Stimulated activated CD8-positive, alpha-beta memory T cell treated with anti-CD3 and anti-CD28 coated beads, Interleukin-2, amount 100 ng/mL, for 48 hours (primary cell): ENCODE measurements around the gene FMNL3.
A peak's percentile ranks its signal among the peaks of the same experiment; 100 is the strongest.

ENCODE experiments used
- DNase-seq, 2 donors: peaks; one replicate each; pipeline ENCODE4 v3.0.0-alpha.2; 2020; ENCODE audit warnings: low read depth in 2 of 2

Gene FMNL3

DNA sequence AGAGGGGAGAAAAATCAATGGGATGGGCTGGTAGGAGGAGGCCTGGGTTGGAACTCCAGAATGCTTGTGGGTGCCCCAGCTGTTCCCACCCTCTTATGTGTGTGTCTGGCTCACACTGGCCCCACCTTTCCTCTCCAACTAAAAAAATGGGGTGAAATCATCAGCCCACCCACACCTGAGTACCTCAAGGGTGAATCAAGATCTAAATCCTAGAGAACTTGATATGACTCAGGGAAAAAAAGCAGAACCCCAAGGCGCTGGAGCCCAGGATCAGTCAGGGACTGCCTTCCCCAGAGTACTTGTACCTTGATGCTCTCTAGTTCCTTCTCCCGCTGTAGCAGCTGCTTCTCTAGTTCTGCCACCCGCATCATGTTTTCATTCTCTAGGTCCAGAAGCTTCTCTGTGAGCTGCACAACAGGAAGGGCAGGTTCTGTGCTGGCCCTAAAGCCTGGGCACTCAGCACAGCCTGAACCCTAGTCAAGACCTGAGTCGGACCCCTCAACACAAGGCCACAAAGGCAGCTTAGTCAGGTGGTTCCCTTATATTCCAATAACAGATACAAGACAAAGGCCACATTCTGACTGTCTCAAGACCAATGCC, 54.2 kb downstream of the FMNL3 start:
- DNase-seq, result no peak

DNA sequence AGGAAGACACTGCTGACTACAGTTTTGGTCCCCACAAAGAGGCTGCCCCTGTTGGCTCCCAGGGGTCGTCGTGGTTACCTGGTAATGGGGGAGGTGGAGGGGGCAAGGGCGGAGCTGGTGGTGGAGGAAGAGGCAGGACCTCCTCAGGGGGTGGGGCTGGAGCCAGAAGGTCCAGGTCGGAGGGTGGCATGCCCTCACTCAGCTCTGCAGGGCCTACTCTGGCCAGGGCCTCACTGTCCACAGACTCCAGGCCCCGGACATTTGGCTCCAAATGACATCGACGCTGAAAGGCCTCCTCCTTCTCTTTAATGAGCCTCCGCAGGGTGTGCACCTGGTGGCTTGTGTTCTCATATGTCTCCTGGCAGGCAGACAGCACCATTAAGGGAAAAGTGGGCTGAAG, 55.4 kb downstream of the FMNL3 start:
- DNase-seq, result no peak

DNA sequence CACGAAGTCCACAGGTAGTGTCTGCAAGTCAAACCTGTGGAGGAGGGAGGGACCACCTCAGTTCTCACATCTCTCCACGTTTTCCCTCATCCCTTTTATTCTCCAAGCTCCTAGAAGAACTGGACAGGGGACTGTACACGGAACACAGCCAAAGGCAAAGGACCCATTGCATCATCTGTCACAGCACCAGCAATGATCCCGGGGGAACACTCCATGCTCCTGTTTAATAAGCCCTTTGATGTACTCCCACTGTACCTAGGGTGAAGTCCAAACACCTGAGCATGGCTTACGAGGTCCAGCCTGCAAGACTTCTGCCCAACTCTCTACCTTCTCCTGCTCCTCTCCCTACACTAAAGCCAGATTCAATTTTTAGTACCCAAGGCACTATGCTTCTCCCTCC, 57.3 kb downstream of the FMNL3 start:
- DNase-seq, result no peak

DNA sequence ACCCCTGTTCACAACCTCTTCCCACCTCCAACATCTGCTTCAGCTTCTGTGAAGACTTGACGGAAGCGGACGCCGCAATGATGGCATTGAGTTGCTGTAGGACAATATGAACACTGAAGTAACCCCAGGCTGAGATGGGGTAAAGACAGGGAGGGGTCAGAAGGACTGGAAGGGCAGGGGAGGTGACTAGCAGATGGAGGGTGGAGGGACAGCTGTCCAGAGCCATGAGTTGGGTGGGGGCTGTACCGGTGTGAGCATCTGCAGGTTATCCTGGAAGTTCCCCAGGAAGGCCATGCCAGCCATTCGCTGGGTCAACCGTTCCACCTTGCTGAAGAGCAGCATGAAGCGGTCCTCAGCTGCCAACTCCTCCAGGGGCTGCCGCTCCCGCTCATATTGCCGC, 57.8 kb downstream of the FMNL3 start:
- no peak for DNase-seq

DNA sequence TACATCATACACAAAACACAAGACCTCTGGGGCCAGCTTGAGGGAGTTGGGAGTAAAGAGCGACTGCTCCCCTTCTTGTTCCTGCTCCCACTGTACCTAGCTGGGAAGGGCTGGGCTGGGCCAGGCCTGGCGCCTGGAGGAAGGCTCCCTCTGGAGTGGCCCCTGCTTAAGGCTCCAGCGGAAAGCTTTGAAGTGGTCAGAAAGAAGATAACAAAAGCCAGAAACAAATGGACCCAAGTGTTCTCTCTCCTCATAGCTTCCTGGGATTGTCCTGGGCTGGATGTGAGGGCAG, 58.5 kb downstream of the FMNL3 start:
- DNase-seq, result no peak

DNA sequence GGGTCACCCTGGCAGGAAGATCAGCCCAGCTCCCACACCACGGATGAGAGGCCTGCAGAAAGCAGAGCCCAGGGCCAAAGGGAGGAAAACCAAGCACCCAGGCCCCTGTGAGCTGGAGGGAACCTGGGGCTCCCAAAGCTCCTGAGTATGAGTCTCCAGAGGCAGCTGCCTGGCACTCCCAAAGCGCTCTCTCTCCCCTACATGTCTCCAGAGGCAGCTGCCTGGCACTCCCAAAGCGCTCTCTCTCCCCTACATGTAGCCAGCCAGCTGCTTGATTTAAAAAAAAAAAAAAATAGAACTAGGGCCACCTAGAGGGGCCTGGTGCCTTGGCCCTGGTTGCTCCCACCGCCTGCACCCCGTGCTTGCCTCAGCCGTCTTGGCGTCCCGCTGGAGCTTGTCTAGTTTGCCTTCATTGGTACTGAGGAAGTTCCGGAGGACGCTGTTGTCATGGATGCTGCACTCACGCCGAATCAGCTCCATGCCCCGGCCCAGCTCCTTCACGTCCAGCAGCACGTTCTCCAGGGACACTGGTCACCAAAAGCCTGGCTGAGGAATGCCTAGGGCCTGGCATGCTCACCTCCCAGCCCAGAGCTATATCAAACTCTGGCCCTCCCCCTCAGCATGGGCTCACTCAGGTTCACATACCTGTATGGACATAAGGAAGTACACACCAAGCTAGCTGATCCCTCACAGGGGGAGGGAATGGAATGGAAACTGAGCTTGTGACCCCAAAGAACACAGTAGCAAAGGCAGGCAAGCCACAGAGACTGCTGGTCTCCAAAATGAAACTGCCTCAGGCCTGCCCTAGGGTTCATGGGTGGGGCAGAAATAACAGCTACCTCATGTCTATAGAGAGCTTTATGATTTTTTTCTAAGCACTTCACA, 59.1 kb downstream of the FMNL3 start:
- DNase-seq, result no peak

DNA sequence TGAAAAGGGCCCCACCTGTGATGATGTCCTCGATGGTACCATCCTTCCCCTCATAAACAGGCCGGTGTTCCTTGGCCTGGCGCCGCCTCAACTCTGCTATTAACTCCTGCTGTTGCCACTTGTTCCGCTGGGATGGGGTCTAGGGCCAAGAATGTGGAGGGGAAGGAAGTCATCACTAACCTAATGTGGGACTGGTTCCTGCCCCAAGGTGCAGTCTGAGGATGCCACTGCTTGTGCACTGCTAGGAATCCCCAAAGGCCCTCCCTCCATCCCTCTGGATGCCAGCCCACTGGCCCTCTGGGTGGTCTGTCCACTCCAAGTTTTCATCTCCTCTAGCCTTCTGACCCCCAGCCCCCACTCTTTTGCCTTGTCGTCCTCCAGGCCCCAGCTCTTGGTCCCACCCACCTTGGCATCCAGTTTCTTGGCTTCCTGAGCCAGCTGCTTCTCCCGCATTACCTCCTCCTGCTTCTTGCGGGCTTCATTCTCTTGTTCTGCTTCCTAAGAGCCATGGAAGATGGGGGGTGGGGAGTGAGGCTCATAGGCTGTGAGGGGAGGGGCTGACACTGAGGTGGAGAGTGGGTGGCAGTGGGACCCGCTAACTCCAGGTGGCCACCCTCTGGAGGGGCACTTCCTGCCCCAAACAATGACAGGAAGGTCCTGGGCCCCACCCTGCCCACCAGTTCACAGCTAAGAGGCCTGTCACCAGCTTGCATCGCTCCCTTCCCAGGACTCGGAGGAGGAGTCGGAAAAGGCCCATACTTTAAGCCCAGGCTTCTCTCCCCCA, 60.1 kb downstream of the FMNL3 start:
- no peak for DNase-seq

DNA sequence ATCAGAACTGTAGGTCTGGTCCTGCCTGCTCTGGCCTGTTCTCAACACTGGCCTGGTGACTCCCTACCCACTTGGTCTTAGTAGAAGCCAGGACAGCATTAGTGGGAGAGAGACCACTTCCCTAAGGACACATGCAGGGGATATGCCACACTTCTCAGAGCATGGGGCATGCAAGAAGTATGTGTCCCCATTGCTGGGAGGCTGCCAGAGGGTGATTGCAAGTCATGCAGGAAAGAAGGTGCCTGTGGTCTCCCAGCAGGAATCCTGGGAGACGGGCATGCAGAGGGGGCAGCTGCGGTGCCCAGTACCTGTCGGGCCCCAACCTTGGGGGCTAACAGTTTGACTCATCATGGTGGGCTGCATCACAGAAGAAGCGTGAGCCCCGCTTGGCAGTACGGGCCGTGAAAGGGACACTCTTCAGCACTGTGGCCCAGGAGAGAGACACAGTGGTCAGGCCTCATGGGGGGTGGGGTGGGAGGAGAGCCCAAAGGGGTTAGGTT, 60.8 kb downstream of the FMNL3 start:
- DNase-seq, result no peak

DNA sequence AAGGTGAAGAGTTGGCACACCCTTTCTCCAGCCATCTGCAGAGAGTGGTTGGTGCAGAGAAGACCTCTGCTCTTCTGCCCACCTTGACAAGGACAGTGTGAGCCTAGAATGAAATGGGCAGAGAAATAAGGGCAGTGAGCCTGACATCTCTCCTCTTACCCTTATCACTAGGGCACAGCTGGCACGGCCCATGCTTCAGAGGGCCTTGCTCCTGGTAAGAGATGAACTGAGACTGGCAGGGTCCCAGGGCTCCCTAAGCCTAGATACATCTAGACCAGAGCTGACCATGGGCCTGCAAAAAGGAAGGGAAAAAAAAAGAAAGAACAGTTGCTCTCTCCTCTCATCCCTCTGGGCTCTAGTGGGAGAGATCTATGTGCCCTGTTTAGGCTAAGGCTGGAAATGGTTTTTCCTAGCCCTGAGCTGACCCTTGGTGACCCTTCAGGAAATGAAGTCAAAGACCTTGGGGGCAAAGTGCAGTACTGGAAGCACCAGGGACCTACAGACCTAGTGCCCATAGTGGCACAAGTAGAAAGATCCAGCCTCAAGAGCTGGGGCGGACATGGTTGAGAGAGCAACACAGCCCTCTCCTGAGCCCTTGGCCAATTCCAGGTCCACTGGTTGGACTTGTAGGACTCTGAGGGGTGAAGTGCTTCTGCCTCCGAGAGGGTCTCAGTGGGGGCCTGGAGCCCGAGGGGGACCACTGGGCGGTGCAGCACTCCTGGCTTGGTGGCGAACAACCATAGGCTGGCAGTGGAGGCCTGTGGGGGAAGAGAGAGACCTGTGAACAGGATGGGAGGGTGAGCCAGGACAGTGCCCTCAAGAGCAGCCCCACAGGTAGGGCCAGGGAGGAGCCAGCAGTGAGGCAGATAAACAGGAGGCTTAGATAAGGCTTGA, 61.8 kb downstream of the FMNL3 start:
- DNase-seq, result no peak

DNA sequence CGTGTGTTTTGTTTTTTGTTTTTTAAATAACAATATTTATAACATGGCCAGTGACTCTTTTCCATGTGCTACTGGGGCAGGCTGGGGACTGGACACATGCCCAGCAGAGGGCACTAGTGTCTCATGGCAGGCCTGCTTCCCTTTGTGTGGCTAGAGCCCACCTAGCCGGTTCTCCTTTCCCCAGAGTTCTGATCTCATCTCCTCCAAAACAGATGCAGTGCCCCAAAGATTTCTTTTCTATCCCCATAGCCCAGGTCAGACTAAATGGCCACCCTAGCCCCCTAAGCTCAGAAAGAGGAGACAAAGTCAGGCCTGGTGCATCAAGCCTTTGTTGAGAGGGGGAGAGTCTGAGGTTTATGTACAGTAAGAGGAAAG, 62.6 kb downstream of the FMNL3 start:
- DNase-seq, result peak; percentile 59 to 67

DNA sequence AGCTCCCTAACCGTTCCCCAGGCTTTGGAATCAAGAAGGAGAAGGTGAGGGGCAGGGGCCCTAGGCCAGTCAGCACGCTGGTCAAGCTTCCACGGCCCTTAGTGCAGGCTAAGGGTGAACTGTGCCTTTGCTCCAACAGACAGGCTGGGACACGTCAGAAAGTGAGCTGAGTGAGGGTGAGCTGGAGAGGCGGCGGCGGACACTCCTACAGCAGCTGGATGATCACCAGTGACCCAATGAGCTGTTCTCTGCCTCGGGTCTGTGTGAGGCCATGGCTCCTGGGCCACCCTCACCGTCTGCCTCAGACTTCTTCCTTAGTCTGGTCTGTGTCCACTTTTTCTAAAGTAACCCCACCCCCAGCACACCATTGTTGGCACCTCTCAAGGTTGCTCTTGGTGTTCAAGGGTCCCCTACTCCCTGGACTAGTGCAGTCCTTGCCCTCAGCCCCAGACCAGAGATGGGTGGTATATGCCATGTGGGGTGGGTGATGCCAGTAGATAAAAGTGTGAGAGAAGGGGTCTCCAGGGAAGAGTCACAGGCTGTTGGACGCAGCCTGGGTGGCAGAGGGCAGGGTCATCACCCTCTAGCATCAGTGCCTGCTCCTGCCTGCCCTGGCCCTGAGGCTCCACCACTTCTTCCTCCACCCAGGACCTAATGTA, 63.1 kb downstream of the FMNL3 start:
- DNase-seq, result no peak

DNA sequence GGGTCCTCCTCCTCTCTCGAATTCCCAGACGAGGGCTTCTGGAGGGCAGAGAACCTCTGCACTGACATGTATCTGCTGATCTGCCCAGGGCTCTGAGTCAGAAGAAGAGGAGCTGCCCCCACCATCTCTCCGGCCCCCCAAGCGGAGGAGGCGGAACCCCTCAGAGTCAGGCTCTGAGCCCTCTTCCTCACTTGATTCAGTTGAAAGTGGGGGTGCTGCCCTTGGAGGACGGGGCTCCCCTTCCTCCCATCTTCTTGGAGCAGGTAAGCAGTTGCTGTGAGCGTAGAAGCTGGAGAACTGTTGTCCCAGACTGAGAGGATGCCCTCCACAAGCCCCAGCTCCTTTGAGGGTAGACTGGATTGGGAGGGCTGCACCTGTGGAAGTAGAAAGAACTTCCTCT, 64.1 kb downstream of the FMNL3 start:
- DNase-seq, result no peak

DNA sequence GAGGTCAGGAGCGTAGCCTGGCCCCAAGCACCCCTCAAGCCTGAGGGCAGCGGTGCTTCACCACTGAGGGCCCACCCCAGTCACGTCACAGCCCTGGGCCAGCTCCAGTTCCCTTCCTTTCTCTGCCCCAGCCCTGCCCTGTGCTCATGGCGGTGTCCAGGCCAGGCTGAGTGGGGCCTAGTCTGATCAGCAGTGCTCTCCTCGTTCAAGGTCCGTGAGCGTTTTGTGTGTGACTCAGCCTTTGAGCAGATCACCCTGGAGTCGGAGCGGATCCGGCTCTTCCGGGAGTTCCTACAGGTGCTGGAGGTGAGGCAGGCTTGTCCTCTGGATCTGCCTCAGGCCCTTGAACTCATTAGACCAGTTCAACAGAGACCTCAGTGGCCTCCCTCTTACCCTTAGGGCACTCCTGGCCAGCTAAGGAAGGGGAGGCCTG, 64.8 kb downstream of the FMNL3 start:
- no peak for DNase-seq

DNA sequence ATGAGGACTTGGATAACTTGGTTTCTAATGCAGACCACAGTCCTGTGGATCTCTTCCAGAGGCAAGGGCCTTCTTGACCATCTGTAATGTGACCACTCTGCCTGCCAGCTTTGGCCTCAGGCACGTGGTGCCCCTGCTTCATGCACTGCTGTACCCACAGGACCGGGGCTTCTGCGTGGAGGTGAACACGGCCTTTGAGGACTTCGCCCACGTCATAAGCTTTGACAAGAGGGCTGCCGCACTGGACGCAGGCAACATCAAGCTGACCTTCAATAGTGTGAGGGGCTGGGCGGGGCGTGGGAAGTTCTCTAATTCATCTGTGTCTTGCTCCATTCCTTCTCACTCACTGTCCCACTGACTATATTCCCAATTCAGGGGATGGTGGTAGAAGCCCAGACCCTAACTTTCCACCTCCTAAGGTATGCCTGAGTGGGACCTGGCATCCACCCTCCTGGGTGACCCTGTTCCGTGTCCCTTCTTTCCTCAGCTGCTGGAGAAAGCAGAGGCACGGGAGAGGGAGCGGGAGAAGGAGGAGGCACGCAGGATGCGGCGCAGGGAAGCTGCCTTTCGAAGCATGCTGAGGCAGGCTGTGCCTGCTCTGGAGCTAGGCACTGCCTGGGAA, 65.3 kb downstream of the FMNL3 start:
- DNase-seq, result no peak

DNA sequence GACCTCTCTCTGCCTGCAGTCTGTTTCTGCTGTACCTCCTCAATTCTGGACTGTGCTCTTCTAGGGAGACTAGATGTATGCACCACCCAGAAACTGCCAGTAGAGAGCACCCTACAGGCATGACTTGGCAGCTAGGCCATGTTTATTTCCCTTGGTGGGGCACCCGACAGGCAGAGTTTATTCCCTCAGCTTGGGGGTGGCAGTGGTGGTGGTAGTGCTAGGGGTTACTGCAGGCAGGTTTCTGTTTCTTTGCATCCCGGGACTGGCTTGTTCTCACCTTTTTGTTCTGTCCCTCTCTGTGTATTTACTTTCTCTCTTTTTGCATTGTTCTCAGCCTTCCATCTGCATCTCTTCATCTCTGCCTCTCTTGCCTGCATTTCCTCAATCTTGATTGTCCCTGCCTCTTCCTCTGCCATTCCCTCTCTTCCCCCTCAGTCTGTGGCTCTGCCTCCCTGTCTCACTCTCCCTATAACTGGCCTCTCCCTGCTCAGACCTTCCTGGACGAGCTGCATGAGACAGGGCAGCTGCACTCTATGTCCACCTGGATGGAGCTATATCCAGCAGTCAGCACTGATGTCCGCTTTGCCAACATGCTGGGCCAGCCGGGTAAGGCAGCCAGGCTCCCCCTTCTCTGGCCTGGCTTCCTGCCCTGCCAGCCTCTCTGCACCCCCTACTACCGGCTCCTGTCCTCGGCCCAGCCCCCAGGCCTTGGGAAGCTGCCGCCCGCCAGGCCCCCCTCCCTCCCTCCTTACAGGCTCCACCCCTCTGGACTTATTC, 70.0 kb downstream of the FMNL3 start:
- DNase-seq, result peak; percentile 20 to 31

DNA sequence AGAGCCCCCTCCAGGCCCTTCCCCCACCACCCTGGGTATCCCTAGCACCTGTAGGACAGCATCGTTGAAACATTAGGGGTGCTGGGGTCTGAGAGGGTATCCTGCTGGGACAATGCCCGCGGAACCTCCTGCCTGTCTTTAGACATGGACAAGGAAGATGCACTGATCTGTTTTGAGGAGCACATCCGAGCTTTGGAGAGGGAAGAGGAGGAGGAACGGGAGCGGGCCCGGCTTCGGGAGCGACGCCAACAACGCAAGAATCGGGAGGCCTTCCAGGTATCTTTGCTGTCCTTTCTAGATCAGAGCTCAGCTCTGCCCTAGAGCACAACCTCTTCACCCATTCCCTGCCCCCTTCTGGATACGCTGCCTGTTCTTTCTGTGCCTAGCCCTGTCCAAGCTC, 70.6 kb downstream of the FMNL3 start:
- DNase-seq, result no peak

DNA sequence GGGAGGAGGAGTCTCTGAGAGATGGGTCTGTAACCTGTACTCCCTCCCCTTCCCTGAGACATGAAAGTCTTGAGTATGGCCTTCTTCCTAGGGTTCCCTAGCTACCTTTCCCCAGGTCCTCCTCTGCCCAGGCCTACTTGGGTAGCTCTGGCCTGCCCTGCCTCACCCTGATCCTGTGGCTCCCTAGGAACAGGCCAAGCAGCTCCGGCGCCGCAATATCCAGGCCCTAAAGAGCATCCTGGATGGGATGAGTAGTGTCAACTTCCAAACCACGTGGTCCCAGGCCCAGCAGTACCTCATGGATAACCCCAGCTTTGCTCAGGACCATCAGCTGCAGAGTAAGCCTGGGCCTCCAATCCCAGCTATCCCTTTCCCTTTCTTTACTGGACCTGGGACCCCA, 71.5 kb downstream of the FMNL3 start:
- DNase-seq, result no peak

DNA sequence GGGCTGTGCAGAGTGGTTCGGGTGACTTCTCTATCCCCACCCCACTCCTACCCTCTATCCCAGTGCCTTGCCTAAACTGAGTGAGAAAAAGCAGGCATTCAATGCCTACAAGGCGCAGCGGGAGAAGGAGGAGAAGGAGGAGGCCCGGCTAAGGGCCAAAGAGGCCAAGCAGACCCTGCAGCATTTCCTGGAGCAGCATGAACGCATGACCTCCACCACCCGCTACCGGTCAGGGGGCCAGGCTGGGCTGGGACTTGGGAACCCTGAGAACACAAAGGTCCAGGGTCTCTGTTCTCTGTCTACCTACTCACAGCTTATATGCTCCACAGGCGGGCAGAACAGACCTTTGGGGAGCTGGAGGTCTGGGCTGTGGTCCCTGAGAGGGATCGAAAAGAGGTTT, 72.2 kb downstream of the FMNL3 start:
- DNase-seq, result no peak

DNA sequence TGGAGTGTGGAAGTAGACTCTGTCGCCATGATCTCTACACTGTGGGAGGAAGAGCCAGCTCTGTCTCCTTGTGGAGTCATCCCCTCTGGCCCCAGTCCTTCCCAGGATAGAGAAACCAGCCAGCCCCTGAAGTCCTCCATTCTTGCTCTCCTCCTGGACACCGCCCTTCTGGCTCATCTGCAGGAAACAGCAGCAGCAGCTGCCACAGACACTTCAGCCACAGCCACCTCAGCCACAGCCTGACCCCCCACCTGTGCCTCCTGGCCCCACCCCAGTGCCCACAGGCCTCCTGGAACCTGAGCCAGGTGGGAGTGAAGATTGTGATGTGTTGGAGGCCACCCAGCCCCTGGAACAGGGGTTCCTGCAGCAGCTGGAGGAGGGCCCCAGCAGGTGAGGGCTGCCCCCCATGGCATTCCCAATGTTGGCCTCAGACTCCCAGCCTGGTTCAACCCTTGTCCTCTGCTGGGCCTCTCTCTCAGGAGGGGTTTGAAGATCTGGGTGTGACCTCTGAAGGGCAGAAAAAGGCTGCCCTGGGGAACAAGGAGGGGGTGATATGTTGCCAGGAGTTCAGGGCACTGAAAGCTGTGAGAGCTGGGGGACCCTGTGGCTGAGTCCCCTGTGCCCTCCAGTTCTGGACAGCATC, 73.4 kb downstream of the FMNL3 start:
- DNase-seq, result no peak
